ENCODE measurements around the gene DESI1.

DNA sequence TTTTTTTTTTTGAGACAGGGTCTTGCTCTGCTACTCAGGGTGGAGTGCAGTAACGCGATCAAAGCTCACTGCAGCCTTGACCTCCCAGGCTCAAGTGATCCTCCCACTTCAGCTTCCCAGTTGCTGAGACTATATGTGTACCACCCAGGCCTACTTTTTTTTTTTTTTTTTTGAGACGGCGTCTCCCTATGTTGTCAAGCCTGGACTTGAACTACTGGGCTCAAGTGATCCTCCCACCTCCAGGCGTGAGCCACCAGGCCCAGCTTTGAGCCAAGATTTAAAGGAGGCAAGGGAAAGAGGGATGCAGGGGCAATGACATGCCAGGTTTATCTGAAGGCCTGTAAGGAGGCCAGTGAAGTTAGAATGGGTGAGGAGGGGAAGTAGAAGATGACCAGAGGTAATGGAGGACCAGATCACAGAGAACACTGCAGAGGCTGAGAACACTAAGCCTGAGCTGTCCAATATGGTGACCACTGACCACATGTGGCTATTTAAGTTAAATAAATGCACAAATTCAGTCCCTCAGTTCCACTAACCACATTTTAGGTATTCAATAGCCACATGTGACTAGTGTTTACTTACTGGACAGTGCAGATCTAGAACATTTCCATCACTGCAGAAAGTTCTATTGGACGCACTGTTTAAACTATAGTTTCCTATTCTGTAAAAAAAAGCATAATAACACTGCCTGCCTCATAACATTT, 8.1 kb downstream of the DESI1 start:
- TF ChIP-seq POLR2A (IDR thresholded peaks at IDR 0.05): no peak
- TF ChIP-seq, protein P1, sequence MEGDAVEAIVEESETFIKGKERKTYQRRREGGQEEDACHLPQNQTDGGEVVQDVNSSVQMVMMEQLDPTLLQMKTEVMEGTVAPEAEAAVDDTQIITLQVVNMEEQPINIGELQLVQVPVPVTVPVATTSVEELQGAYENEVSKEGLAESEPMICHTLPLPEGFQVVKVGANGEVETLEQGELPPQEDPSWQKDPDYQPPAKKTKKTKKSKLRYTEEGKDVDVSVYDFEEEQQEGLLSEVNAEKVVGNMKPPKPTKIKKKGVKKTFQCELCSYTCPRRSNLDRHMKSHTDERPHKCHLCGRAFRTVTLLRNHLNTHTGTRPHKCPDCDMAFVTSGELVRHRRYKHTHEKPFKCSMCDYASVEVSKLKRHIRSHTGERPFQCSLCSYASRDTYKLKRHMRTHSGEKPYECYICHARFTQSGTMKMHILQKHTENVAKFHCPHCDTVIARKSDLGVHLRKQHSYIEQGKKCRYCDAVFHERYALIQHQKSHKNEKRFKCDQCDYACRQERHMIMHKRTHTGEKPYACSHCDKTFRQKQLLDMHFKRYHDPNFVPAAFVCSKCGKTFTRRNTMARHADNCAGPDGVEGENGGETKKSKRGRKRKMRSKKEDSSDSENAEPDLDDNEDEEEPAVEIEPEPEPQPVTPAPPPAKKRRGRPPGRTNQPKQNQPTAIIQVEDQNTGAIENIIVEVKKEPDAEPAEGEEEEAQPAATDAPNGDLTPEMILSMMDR (IDR thresholded peaks at IDR 0.05): no peak

Measured in uterus (tissue), 2 donors.